NT2/D1 (cell line): ENCODE measurements around the gene MYBPH.

Experiments used
- SUZ12 ChIP-seq: IDR thresholded peaks from 2 replicates; pipeline ENCODE4 v1.6.1; 2011; ENCODE audit not compliant: insufficient read length, insufficient read depth; ENCODE audit errors: extremely low read depth
- YY1 ChIP-seq: IDR thresholded peaks from 2 replicates; pipeline ENCODE4 v1.6.1; 2011; ENCODE audit not compliant: insufficient read length, insufficient read depth
- ZNF274 ChIP-seq: IDR thresholded peaks from 2 replicates; pipeline ENCODE4 v1.6.1; 2011; ENCODE audit warnings: mild to moderate bottlenecking, low read depth, low read length

DNA sequence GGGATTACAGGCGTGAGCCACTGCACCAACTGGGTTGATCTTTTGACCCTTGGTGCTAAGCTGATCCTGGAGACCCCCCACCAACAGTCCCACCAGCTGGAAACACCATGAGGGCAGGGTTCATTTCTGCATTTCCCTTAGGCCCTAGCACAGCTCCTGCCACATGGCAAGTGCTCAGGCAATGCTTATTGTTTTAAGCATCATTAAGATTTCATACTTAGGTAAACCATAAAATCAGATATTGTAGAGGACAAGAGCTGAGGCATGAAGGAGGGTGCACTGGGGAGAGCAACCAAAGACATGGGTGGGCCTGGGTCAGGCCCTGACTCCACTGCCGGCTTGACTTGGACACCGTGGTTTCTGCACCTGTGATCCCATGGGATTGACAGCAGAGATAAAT, 36.2 kb upstream of the MYBPH start:
- TF ChIP-seq ZNF274, result no peak
- TF ChIP-seq YY1, result no peak
- TF ChIP-seq SUZ12, result no peak
